AG04450 (cell line): Measurements from ENCODE around the gene PVRIG. TPM values are rescaled to one million over a fixed set of nuclear protein-coding genes. Genes with fewer than 3 reads are reported as not detected.
"Not testable (repeated sequence)": the region's sequence is repeated elsewhere in the genome, so short reads cannot be mapped to it uniquely, and the experiment has no call there.

Source experiments
- CTCF ChIA-PET: fragments of 300-600, 350-600 bp; formaldehyde crosslinking; extraction: SDS; loops from one replicate; lab custom pipeline; 2022; ENCODE audit warnings: antibody characterized with exemption, inconsistent platforms; lab: Charles Lee
- POLR2A ChIA-PET: fragments of 350-600 bp; formaldehyde crosslinking; extraction: SDS; loops from one replicate; lab custom pipeline; 2021; ENCODE audit warnings: antibody characterized with exemption, inconsistent platforms; lab: Yijun Ruan, JAX
- DNase-seq: peaks from one replicate; pipeline ENCODE4 v3.0.0-alpha.2; 2011; ENCODE audit warnings: low read depth, low spot score
- H3K27ac ChIP-seq: one replicate; pipeline ENCODE4 v1.5.1; 2012; ENCODE audit warnings: low read depth, low read length, control low read depth
- H3K27me3 ChIP-seq: one replicate; pipeline ENCODE4 v1.6.0; 2012; ENCODE audit warnings: low read length; ENCODE audit not compliant: control insufficient read depth, insufficient read depth
- H3K4me3 ChIP-seq: 2 replicates; pipeline ENCODE4 v1.5.1; 2011; ENCODE audit warnings: mild to moderate bottlenecking, low read depth, low read length, control low read depth
- H3K9me3 ChIP-seq: 2 replicates; pipeline ENCODE4 v1.5.1; 2012; ENCODE audit warnings: low read length; ENCODE audit not compliant: control insufficient read depth, insufficient read depth
- CTCF ChIP-seq: IDR thresholded peaks from 2 replicates; pipeline ENCODE4 v1.5.1; 2011; ENCODE audit warnings: low read depth, low read length, control low read depth, inconsistent platforms
- polyA plus RNA-seq: library from polyadenylated mRNA; depleted of rRNA; stranded (reverse); fragments of >200 nt; gene quantifications from 2 replicates; pipeline ENCODE4 v1.2.3, GENCODE V29; 2011

PVRIG gene
- polyA plus RNA-seq, 1 experiment: not detected

GRCh38 chr7:100183090-100183489 lies 36.7 kb upstream of the PVRIG start:
- CTCF ChIA-PET: interaction anchor here (0.7 kb wide), 1 partner anchor 86 kb away, joined by 3 read pairs; no protein-coding TSS in a partner anchor
- H3K27me3 ChIP-seq, DNase-seq, H3K9me3 ChIP-seq, POLR2A ChIA-PET, H3K27ac ChIP-seq, H3K4me3 ChIP-seq: not testable (repeated sequence)

- no peak overlapping the region for H3K4me3 ChIP-seq
- no peak overlapping the region for H3K27ac ChIP-seq
- POLR2A ChIA-PET: no interaction called here
- no peaks in the 10 kb centered on the region for H3K9me3 ChIP-seq
- no peaks in the 10 kb centered on the region for H3K27me3 ChIP-seq
- no peak for TF ChIP-seq CTCF
- no peak for DNase-seq
- CTCF ChIA-PET: no interaction called here
Observed at GRCh38 chr7:100185726-100186125, 34.0 kb upstream of the PVRIG start.

GRCh38 chr7:100189061-100189460 lies 30.7 kb upstream of the PVRIG start:
- no peak for DNase-seq
- Histone ChIP-seq H3K27ac (no peak overlapping the region), H3K4me3 (no peak overlapping the region), H3K27me3 (no peaks in the 10 kb centered on the region), H3K9me3 (no peaks in the 10 kb centered on the region)
- CTCF ChIA-PET: interaction anchor here (1.2 to 3.5 kb wide), 7 partner anchors 12 to 56 kb away, joined by 3 to 22 read pairs (median 4); partner anchors contain the start of genes GPC2 and STAG3
- peak; percentile 24 for TF ChIP-seq CTCF
- POLR2A ChIA-PET: no interaction called here

- DNase-seq: peak; percentile 24
Observed at GRCh38 chr7:100190048-100190711, 29.6 kb upstream of the PVRIG start.

GRCh38 chr7:100191775-100192174 lies 28.0 kb upstream of the PVRIG start:
- DNase-seq: peak; percentile 18
- ChIA-PET CTCF (no interaction called here), POLR2A (no interaction called here)
- Histone ChIP-seq H3K27me3 (peaks cover 3% of the 10 kb centered on the region), H3K9me3 (no peaks in the 10 kb centered on the region), H3K4me3 (no peak overlapping the region), H3K27ac (no peak overlapping the region)
- TF ChIP-seq CTCF: no peak

More at GRCh38 chr7:100190048-100190711, 29.6 kb upstream of the PVRIG start:
- Histone ChIP-seq H3K27ac (no peak overlapping the region), H3K9me3 (no peaks in the 10 kb centered on the region), H3K27me3 (no peaks in the 10 kb centered on the region), H3K4me3 (no peak overlapping the region)
- TF ChIP-seq CTCF: peak; percentile 58
- ChIA-PET CTCF (interaction anchor here (0.6 to 3.5 kb wide), 15 partner anchors 9 to 196 kb away, joined by 3 to 22 read pairs (median 5); partner anchors contain the start of genes GPC2 and STAG3), POLR2A (no interaction called here)

- H3K27ac ChIP-seq, DNase-seq, H3K9me3 ChIP-seq, POLR2A ChIA-PET, H3K4me3 ChIP-seq, H3K27me3 ChIP-seq: not testable (repeated sequence)
- CTCF ChIA-PET: interaction anchor here (0.9 kb wide), 1 partner anchor 59 kb away, joined by 3 read pairs; no protein-coding TSS in a partner anchor
Observed at GRCh38 chr7:100192281-100192862, 27.4 kb upstream of the PVRIG start.
